Measurements from ENCODE around the gene CEBPA. TPM values are rescaled to one million over a fixed set of nuclear protein-coding genes. Genes with fewer than 3 reads are reported as not detected.

Gene CEBPA
- polyA plus RNA-seq, 1 donor (not counting 4 experiments of a cell fraction or from before 2014, with no cell fraction given) = 3.6 TPM

GRCh38 chr19:33301144-33301899 lies 1.0 kb downstream of the CEBPA start:
- Histone ChIP-seq H3K79me2 (ENCODE audit: control insufficient read depth, insufficient read depth, low read length) (no peaks in the 10 kb centered on the region), H3K9me1 (ENCODE audit: control insufficient read depth, extremely low read depth, insufficient read depth, low read length) (no peaks in the 10 kb centered on the region), H3K27ac (ENCODE audit: control insufficient read depth, insufficient read depth, low read length) (no peak overlapping the region), H3K9me3 (ENCODE audit: control insufficient read depth, low read depth, low read length) (no peaks in the 10 kb centered on the region), H3K36me3 (ENCODE audit: control insufficient read depth in 2 of 2, extremely low read depth in 1 of 2, insufficient read depth in 2 of 2, low read length in 2 of 2) (no peaks in the 10 kb centered on the region), H4K20me1 (ENCODE audit: control insufficient read depth, extremely low read depth, insufficient read depth, low read length) (no peaks in the 10 kb centered on the region), H3K4me3 (ENCODE audit: control insufficient read depth in 2 of 3, extremely low read depth in 1 of 3, insufficient read depth in 2 of 3, low read depth in 1 of 3, low read length in 3 of 3) (peak overlapping the region; percentile 22 to 45 (median 38)), H3K9ac (ENCODE audit: control insufficient read depth, extremely low read depth, insufficient read depth, low read length) (peak overlapping the region; percentile 37), H3K4me1 (ENCODE audit: control insufficient read depth, extremely low read depth, insufficient read depth, low read length) (peaks cover 53% of the 10 kb centered on the region), H3K4me2 (ENCODE audit: control insufficient read depth, extremely low read depth, insufficient read depth, low read depth, low read length) (peak overlapping the region; percentile 72), H2AFZ (ENCODE audit: control insufficient read depth, low read length) (peak overlapping the region; percentile 20), H3K27me3 (ENCODE audit: control insufficient read depth, extremely low read depth, insufficient read depth, low read length) (peaks cover 21% of the 10 kb centered on the region)
- DNase-seq (ENCODE audit: low read depth, low spot score) (no peak), FAIRE-seq (no peak)
- peak; percentile 84 for TF ChIP-seq EZH2 (IDR thresholded peaks at IDR 0.05; ENCODE audit: low read length)
- TF ChIP-seq CTCF (optimal IDR thresholded peaks at IDR 0.05 in 1 of 3, IDR thresholded peaks at IDR 0.05 in 1 of 3, conservative IDR thresholded peaks at IDR 0.05 in 1 of 3; ENCODE audit: extremely low read depth in 1 of 3, insufficient read depth in 2 of 3, low read length in 3 of 3) = no peak
- dilution Hi-C loops (cut with MboI; ENCODE audit: extremely low pct_ligation_motif_present, low sequenced_read_pairs) = no loop called here

- Histone ChIP-seq H3K9me3 (ENCODE audit: control insufficient read depth, low read depth, low read length) (no peaks in the 10 kb centered on the region), H4K20me1 (ENCODE audit: control insufficient read depth, extremely low read depth, insufficient read depth, low read length) (no peaks in the 10 kb centered on the region), H2AFZ (ENCODE audit: control insufficient read depth, low read length) (no peak overlapping the region), H3K27ac (ENCODE audit: control insufficient read depth, insufficient read depth, low read length) (no peak overlapping the region), H3K4me2 (ENCODE audit: control insufficient read depth, extremely low read depth, insufficient read depth, low read depth, low read length) (peak overlapping the region; percentile 72), H3K4me1 (ENCODE audit: control insufficient read depth, extremely low read depth, insufficient read depth, low read length) (peaks cover 57% of the 10 kb centered on the region), H3K36me3 (ENCODE audit: control insufficient read depth in 2 of 2, extremely low read depth in 1 of 2, insufficient read depth in 2 of 2, low read length in 2 of 2) (no peaks in the 10 kb centered on the region), H3K27me3 (ENCODE audit: control insufficient read depth, extremely low read depth, insufficient read depth, low read length) (peaks cover 21% of the 10 kb centered on the region), H3K9me1 (ENCODE audit: control insufficient read depth, extremely low read depth, insufficient read depth, low read length) (no peaks in the 10 kb centered on the region), H3K79me2 (ENCODE audit: control insufficient read depth, insufficient read depth, low read length) (no peaks in the 10 kb centered on the region), H3K9ac (ENCODE audit: control insufficient read depth, extremely low read depth, insufficient read depth, low read length) (peak overlapping the region; percentile 37), H3K4me3 (ENCODE audit: control insufficient read depth in 2 of 3, extremely low read depth in 1 of 3, insufficient read depth in 2 of 3, low read depth in 1 of 3, low read length in 3 of 3) (peak overlapping the region; percentile 22 to 45 (median 38))
- dilution Hi-C loops (cut with MboI; ENCODE audit: extremely low pct_ligation_motif_present, low sequenced_read_pairs) = no loop called here
- FAIRE-seq (no peak), DNase-seq (ENCODE audit: low read depth, low spot score) (no peak)
- TF ChIP-seq CTCF (optimal IDR thresholded peaks at IDR 0.05 in 1 of 3, IDR thresholded peaks at IDR 0.05 in 1 of 3, conservative IDR thresholded peaks at IDR 0.05 in 1 of 3; ENCODE audit: extremely low read depth in 1 of 3, insufficient read depth in 2 of 3, low read length in 3 of 3) (no peak), EZH2 (IDR thresholded peaks at IDR 0.05; ENCODE audit: low read length) (no peak)
Measured at GRCh38 chr19:33300894-33301143, 1.5 kb downstream of the CEBPA start.
